NT2/D1 (cell line): ENCODE measurements around the gene FAM20C.

Source experiments
- SUZ12 ChIP-seq: IDR thresholded peaks from 2 replicates; pipeline ENCODE4 v1.6.1; 2011; ENCODE audit not compliant: insufficient read length, insufficient read depth; ENCODE audit errors: extremely low read depth
- YY1 ChIP-seq: IDR thresholded peaks from 2 replicates; pipeline ENCODE4 v1.6.1; 2011; ENCODE audit not compliant: insufficient read length, insufficient read depth
- ZNF274 ChIP-seq: IDR thresholded peaks from 2 replicates; pipeline ENCODE4 v1.6.1; 2011; ENCODE audit warnings: mild to moderate bottlenecking, low read depth, low read length

- TF ChIP-seq YY1 (no peak), ZNF274 (no peak), SUZ12 (no peak)
These were observed 20.4 kb upstream of the FAM20C start for GRCh38 chr7:171912-172515.
